Brain microvascular endothelial cell (primary cell): Measurements from ENCODE around the gene CALML4.

ENCODE experiments used
- DNase-seq: peaks from one replicate; pipeline ENCODE4 v3.0.0-alpha.2; 2020
- H3K27ac ChIP-seq: fragments of 250-450 bp; sonication (Bioruptor Pico); 2 replicates; pipeline ENCODE4 v1.5.1; 2020; ENCODE audit warnings: mild to moderate bottlenecking, moderate library complexity
- H3K27me3 ChIP-seq: fragments of 250-450 bp; sonication (Bioruptor Pico); replicated peaks from 2 replicates; pipeline ENCODE4 v1.5.1; 2020; ENCODE audit warnings: mild to moderate bottlenecking
- H3K36me3 ChIP-seq: fragments of 250-450 bp; sonication (Bioruptor Pico); replicated peaks from 2 replicates; pipeline ENCODE4 v1.5.1; 2020; ENCODE audit warnings: mild to moderate bottlenecking
- H3K4me3 ChIP-seq: 2 replicates; pipeline ENCODE4 v1.5.1; 2011; ENCODE audit warnings: low read depth, mild to moderate bottlenecking, control low read depth, low read length, moderate library complexity
- CTCF ChIP-seq: IDR thresholded peaks from 2 replicates; pipeline ENCODE4 v1.5.1; 2011; ENCODE audit warnings: low read depth, mild to moderate bottlenecking, moderate library complexity, low read length, control low read depth, inconsistent platforms; ENCODE audit errors: missing control alignments
- in situ Hi-C: cut with HindIII; loops from 2 replicates; pipeline ENCODE4 v1.10.0; 2017; ENCODE audit warnings: low sequenced_read_pairs, low pct_ligation_motif_present

Gene CALML4

GRCh38 chr15:68220967-68221366, 15.8 kb upstream of the CALML4 start:
- no peak overlapping the region for H3K27ac ChIP-seq
- no peak for DNase-seq
- in situ Hi-C loops: no loop called here
- H3K4me3 ChIP-seq: no peak overlapping the region
- H3K27me3 ChIP-seq: no peaks in the 10 kb centered on the region
- H3K36me3 ChIP-seq: no peaks in the 10 kb centered on the region
- no peak for TF ChIP-seq CTCF

- in situ Hi-C loops: no loop called here
- H3K27ac ChIP-seq: no peak overlapping the region
- no peaks in the 10 kb centered on the region for H3K36me3 ChIP-seq
- no peaks in the 10 kb centered on the region for H3K27me3 ChIP-seq
- H3K4me3 ChIP-seq: no peak overlapping the region
- no peak for DNase-seq
- TF ChIP-seq CTCF: no peak
Measured at GRCh38 chr15:68220489-68220888, 15.4 kb upstream of the CALML4 start.

GRCh38 chr15:68218847-68219798, 14.0 kb upstream of the CALML4 start:
- DNase-seq: no peak
- TF ChIP-seq CTCF: no peak
- in situ Hi-C loops: no loop called here
- no peak overlapping the region for H3K4me3 ChIP-seq
- no peaks in the 10 kb centered on the region for H3K27me3 ChIP-seq
- H3K36me3 ChIP-seq: no peaks in the 10 kb centered on the region
- H3K27ac ChIP-seq: no peak overlapping the region

GRCh38 chr15:68218331-68218730, 13.2 kb upstream of the CALML4 start:
- Histone ChIP-seq H3K27ac (no peak overlapping the region), H3K4me3 (no peak overlapping the region), H3K27me3 (no peaks in the 10 kb centered on the region), H3K36me3 (no peaks in the 10 kb centered on the region)
- DNase-seq: no peak
- TF ChIP-seq CTCF: no peak
- in situ Hi-C loops: no loop called here

- no peak for DNase-seq
- TF ChIP-seq CTCF: no peak
- Histone ChIP-seq H3K27ac (no peak overlapping the region), H3K4me3 (no peak overlapping the region), H3K27me3 (no peaks in the 10 kb centered on the region), H3K36me3 (no peaks in the 10 kb centered on the region)
- in situ Hi-C loops: no loop called here
Measured at GRCh38 chr15:68217341-68217740, 12.2 kb upstream of the CALML4 start.
